Measurements from ENCODE around the gene PCBP3. TPM values are rescaled to one million over a fixed set of nuclear protein-coding genes. Genes with fewer than 3 reads are reported as not detected.

Gene PCBP3
- total and polyA plus RNA-seq, 2 experiments from 2014 or later: 3.4 to 4.3 TPM

GRCh38 chr21:45629046-45629981, 14.2 kb upstream of the PCBP3 start:
- Histone ChIP-seq H3K4me1 (ENCODE audit: low read depth) (no peaks in the 10 kb centered on the region), H3K27ac (no peak overlapping the region), H3K4me3 (no peak overlapping the region), H3K36me3 (no peaks in the 10 kb centered on the region), H3K27me3 (peaks cover 7% of the 10 kb centered on the region), H3K9me3 (ENCODE audit: low read depth) (no peaks in the 10 kb centered on the region)
- TF ChIP-seq CTCF (IDR thresholded peaks at IDR 0.05; ENCODE audit: low read depth, low read length): no peak
- DNase-seq (ENCODE audit: low read depth in 1 of 2, low spot score in 1 of 2): no peak

GRCh38 chr21:45630066-45630694, 13.3 kb upstream of the PCBP3 start:
- DNase-seq (ENCODE audit: low read depth in 1 of 2, low spot score in 1 of 2): no peak
- Histone ChIP-seq H3K4me3 (no peak overlapping the region), H3K27ac (no peak overlapping the region), H3K36me3 (no peaks in the 10 kb centered on the region), H3K4me1 (ENCODE audit: low read depth) (no peaks in the 10 kb centered on the region), H3K27me3 (no peaks in the 10 kb centered on the region), H3K9me3 (ENCODE audit: low read depth) (no peaks in the 10 kb centered on the region)
- TF ChIP-seq CTCF (IDR thresholded peaks at IDR 0.05; ENCODE audit: low read depth, low read length): no peak

GRCh38 chr21:45630876-45631275, 12.6 kb upstream of the PCBP3 start:
- no peaks in the 10 kb centered on the region for H3K36me3 ChIP-seq
- TF ChIP-seq CTCF (IDR thresholded peaks at IDR 0.05; ENCODE audit: low read depth, low read length): no peak
- no peaks in the 10 kb centered on the region for H3K9me3 ChIP-seq (ENCODE audit: low read depth)

GRCh38 chr21:45631540-45631939, 12.0 kb upstream of the PCBP3 start:
- no peaks in the 10 kb centered on the region for H3K4me1 ChIP-seq (ENCODE audit: low read depth)
- TF ChIP-seq CTCF (IDR thresholded peaks at IDR 0.05; ENCODE audit: low read depth, low read length): no peak
- no peaks in the 10 kb centered on the region for H3K36me3 ChIP-seq
- no peaks in the 10 kb centered on the region for H3K27me3 ChIP-seq
- H3K27ac ChIP-seq: no peak overlapping the region
- H3K9me3 ChIP-seq (ENCODE audit: low read depth): no peaks in the 10 kb centered on the region
- H3K4me3 ChIP-seq: no peak overlapping the region
- DNase-seq (ENCODE audit: low read depth in 1 of 2, low spot score in 1 of 2): no peak

More at GRCh38 chr21:45630876-45631275, 12.6 kb upstream of the PCBP3 start:
- H3K4me1 ChIP-seq (ENCODE audit: low read depth): no peaks in the 10 kb centered on the region
- H3K27me3 ChIP-seq: no peaks in the 10 kb centered on the region
- no peak for DNase-seq (ENCODE audit: low read depth in 1 of 2, low spot score in 1 of 2)
- no peak overlapping the region for H3K4me3 ChIP-seq
- no peak overlapping the region for H3K27ac ChIP-seq

- TF ChIP-seq CTCF (IDR thresholded peaks at IDR 0.05; ENCODE audit: low read depth, low read length): no peak
- H3K27me3 ChIP-seq: no peaks in the 10 kb centered on the region
- no peaks in the 10 kb centered on the region for H3K9me3 ChIP-seq (ENCODE audit: low read depth)
- no peak overlapping the region for H3K4me3 ChIP-seq
- no peaks in the 10 kb centered on the region for H3K4me1 ChIP-seq (ENCODE audit: low read depth)
- no peaks in the 10 kb centered on the region for H3K36me3 ChIP-seq
- DNase-seq (ENCODE audit: low read depth in 1 of 2, low spot score in 1 of 2): no peak
- no peak overlapping the region for H3K27ac ChIP-seq
Measured at GRCh38 chr21:45632160-45632559, 11.4 kb upstream of the PCBP3 start.
